Right lobe of liver (tissue), 6 donors: ENCODE measurements around the gene RPTOR. TPM values are rescaled to one million over a fixed set of nuclear protein-coding genes. Genes with fewer than 3 reads are reported as not detected.

Source experiments
- ATAC-seq, 4 donors: fragments of 200-7000 bp; cut with Tn5 transposase; one replicate each; pipeline ENCODE4 v1.9.1; 2020; ENCODE audit warnings: mild to moderate bottlenecking in 4 of 4, moderate library complexity in 4 of 4
- DNase-seq, 3 donors: peaks; one replicate each; pipeline ENCODE4 v3.0.0-alpha.2; 2020
- H3K27ac ChIP-seq, 3 donors: fragments of 200-600 bp; one replicate each; pipeline ENCODE4 v1.8.0; 2022
- H3K27me3 ChIP-seq, 2 donors: fragments of 200-600 bp; one replicate each; pipeline ENCODE4 v1.8.0; 2022
- H3K36me3 ChIP-seq, 4 donors: fragments of 200-600 bp; sonication (generic) in 1 of 4; one replicate each; pipeline versions ENCODE4 v1.5.1 to v1.8.0; 2017 to 2022; ENCODE audit warnings: control low read depth in 1 of 4
- H3K4me1 ChIP-seq, 4 donors: fragments of 200-600 bp; sonication (generic) in 1 of 4; one replicate each; pipeline versions ENCODE4 v1.5.1 to v1.8.0; 2017 to 2022; ENCODE audit warnings: control low read depth in 1 of 4
- H3K4me3 ChIP-seq, 3 donors: fragments of 200-600 bp; one replicate each; pipeline ENCODE4 v1.8.0; 2022
- H3K9me3 ChIP-seq, 4 donors: fragments of 200-600 bp; sonication (generic) in 1 of 4; one replicate each; pipeline versions ENCODE4 v1.5.1 to v1.8.0; 2017 to 2022; ENCODE audit warnings: control low read depth in 1 of 4
- POLR2A ChIP-seq: fragments of 450-650 bp; IDR thresholded peaks from one replicate; pipeline ENCODE4 v1.6.1; 2017; ENCODE audit warnings: antibody characterized with exemption, mild to moderate bottlenecking
- WGBS: methylation state at CpG from one replicate; pipeline ENCODE4 v1.1.6; 2018; ENCODE audit warnings: low coverage, low lambda C conversion rate; ENCODE audit not compliant: insufficient coverage; ENCODE audit errors: missing lambda C conversion rate; 5-methylcytosine and 5-hydroxymethylcytosine counted together
- intact Hi-C, 2 donors: fragments of 100-400 bp; cut with DNase I; formaldehyde crosslinking; loops; one replicate each; pipeline versions ENCODE4 v1.11.2 to v1.14.1; 2022
- total RNA-seq, 6 experiments: library from RNA; depleted of rRNA in 2 of 6; stranded (reverse); fragments of >200 nt in 2 of 6; fragmentation: NEBNext Ultra II Directional in 3 of 6; extraction: Animal tissue kit (Norgen Biotek cat#: 25700) in 3 of 6; gene quantifications; one replicate each; pipeline versions ENCODE4 v1.1.0 to v1.2.4, GENCODE V29; 2016 to 2023
- TF ChIP-seq, protein P1 (sequence below), 4 donors: fragments of 200-600 bp in 3 of 4; fragments of 450-650 bp in 1 of 4; IDR thresholded peaks; one replicate each; pipeline versions ENCODE4 v1.5.1 to v1.8.0; 2016 to 2022; ENCODE audit warnings: antibody characterized with exemption in 4 of 4, mild to moderate bottlenecking in 2 of 4
- donor health status: DM: no; HTN: yes; CAD: no.
- donor health status: DM: no; HTN: no; CAD: no.
- donor health status: DM: no; HTN: no; CAD: no.
- donor health status: DM: no; HTN: yes; CAD: no.
- donor health status: DM: no; HTN: yes; CAD: no.

Gene RPTOR
- total RNA-seq, 6 experiments from 2014 or later: 13.1 to 24.0 (median 15.5) TPM

DNA sequence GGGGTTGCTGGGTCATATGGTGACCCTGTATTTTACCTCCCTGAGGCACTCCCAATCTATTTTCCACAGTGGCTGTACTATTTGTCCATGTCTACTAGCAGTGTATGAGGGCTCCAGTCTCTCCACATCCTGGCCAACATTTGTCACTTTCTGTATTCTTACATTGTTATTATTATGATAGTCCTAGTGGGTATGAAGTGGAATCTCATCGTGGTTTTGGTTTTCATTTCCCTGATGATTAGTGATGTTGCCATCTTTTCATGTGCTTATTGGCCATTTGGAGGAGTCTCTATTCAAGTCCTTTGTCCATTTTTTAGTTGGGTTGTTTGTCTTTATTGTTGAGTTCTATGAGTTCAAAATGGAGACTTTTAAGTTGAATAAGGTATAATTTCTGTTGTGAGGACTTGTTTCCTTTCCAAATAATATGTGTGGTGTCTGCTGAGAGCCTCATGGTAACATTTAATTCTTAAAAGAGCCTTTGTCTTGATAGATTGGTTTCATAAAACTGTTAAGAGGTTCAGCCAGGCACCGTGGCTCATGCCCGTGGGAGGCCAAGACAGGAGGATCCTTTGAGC is 108.2 kb downstream of the RPTOR start:
- intact Hi-C loops: no loop called here
- no peaks in the 10 kb centered on the region for H3K9me3 ChIP-seq
- H3K36me3 ChIP-seq: no peaks in the 10 kb centered on the region
- no peaks in the 10 kb centered on the region for H3K4me1 ChIP-seq
- H3K4me3 ChIP-seq: no peak overlapping the region
- DNase-seq: no peak
- WGBS: 79% methylated on average over 3 of the region's 3 CpGs
- no peak for TF ChIP-seq POLR2A
- TF ChIP-seq, protein P1, sequence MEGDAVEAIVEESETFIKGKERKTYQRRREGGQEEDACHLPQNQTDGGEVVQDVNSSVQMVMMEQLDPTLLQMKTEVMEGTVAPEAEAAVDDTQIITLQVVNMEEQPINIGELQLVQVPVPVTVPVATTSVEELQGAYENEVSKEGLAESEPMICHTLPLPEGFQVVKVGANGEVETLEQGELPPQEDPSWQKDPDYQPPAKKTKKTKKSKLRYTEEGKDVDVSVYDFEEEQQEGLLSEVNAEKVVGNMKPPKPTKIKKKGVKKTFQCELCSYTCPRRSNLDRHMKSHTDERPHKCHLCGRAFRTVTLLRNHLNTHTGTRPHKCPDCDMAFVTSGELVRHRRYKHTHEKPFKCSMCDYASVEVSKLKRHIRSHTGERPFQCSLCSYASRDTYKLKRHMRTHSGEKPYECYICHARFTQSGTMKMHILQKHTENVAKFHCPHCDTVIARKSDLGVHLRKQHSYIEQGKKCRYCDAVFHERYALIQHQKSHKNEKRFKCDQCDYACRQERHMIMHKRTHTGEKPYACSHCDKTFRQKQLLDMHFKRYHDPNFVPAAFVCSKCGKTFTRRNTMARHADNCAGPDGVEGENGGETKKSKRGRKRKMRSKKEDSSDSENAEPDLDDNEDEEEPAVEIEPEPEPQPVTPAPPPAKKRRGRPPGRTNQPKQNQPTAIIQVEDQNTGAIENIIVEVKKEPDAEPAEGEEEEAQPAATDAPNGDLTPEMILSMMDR (IDR thresholded peaks at IDR 0.05): no peak
- no peak overlapping the region for H3K27ac ChIP-seq
- no peak for ATAC-seq
- no peaks in the 10 kb centered on the region for H3K27me3 ChIP-seq

- Histone ChIP-seq H3K4me3 (no peak overlapping the region), H3K9me3 (no peaks in the 10 kb centered on the region), H3K27ac (no peak overlapping the region), H3K4me1 (no peaks in the 10 kb centered on the region), H3K36me3 (no peaks in the 10 kb centered on the region), H3K27me3 (no peaks in the 10 kb centered on the region)
- intact Hi-C loops: no loop called here
- ATAC-seq: peak; percentile 49 to 82 (median 69)
- TF ChIP-seq, protein P1 (IDR thresholded peaks at IDR 0.05): no peak
- TF ChIP-seq POLR2A: no peak
- 63% methylated on average over 2 of the region's 6 CpGs for WGBS
- no peak for DNase-seq
Observed at GRCh38 chr17:80653856-80654255, 109.2 kb downstream of the RPTOR start.

DNA sequence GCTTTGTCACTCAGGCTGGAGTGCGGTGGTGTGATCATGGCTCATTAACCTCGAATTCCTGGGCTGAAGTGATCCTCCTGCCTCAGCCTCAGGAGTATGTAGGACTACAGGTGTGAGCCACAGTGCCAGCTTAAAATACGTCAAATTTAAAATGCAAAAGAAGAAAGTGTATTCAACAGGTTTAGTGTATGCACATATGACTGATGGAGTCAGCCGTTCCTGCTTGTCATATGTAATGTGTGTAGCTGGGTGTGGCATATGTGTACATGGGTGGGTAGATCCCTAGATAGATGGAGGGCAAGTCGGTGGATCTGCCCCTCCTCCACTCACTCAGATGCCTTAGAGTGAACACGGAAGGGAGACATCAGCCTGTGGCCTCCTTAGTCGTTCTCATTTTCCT is 111.0 kb downstream of the RPTOR start:
- H3K36me3 ChIP-seq: no peaks in the 10 kb centered on the region
- H3K27ac ChIP-seq: no peak overlapping the region
- 96% methylated on average over 5 of the region's 7 CpGs for WGBS
- no peak overlapping the region for H3K4me3 ChIP-seq
- intact Hi-C loops: no loop called here
- no peaks in the 10 kb centered on the region for H3K27me3 ChIP-seq
- H3K9me3 ChIP-seq: no peaks in the 10 kb centered on the region
- ATAC-seq (no peak), DNase-seq (no peak)
- TF ChIP-seq, protein P1 (IDR thresholded peaks at IDR 0.05): no peak
- no peak for TF ChIP-seq POLR2A
- no peaks in the 10 kb centered on the region for H3K4me1 ChIP-seq

GRCh38 chr17:80656590-80656989 is 112.0 kb downstream of the RPTOR start:
- no peak for TF ChIP-seq POLR2A
- TF ChIP-seq, protein P1 (IDR thresholded peaks at IDR 0.05): no peak
- Histone ChIP-seq H3K36me3 (no peaks in the 10 kb centered on the region), H3K9me3 (no peaks in the 10 kb centered on the region), H3K27ac (no peak overlapping the region), H3K27me3 (no peaks in the 10 kb centered on the region), H3K4me3 (no peak overlapping the region), H3K4me1 (no peaks in the 10 kb centered on the region)
- whole genome bisulfite sequencing: 86% methylated on average over 8 of the region's 8 CpGs
- no peak for ATAC-seq
- intact Hi-C loops: no loop called here
- no peak for DNase-seq

DNA sequence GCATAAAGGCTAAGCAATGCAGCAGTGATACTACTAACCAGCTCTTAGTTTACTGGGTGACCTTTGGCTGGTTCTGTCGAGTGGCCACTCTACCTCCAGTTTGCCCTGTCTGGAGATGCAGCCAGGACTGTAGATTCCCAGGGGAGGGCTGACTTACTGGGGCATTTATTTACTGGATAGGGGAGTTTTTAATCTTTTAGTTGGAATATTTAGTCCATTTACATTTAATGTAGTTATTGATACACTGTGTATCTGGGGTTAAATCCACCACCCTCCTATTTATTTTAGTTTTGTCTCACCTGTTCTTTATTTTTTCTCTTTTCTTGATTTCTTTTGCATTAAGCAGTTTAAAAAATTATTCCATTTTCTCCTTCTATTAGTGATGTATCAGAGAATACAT is 112.9 kb downstream of the RPTOR start:
- no peaks in the 10 kb centered on the region for H3K36me3 ChIP-seq
- H3K27ac ChIP-seq: no peak overlapping the region
- ATAC-seq (no peak), DNase-seq (no peak)
- H3K4me1 ChIP-seq: no peaks in the 10 kb centered on the region
- no peaks in the 10 kb centered on the region for H3K9me3 ChIP-seq
- no CpG with 5 or more reads among the region's 1 CpG for WGBS
- H3K27me3 ChIP-seq: no peaks in the 10 kb centered on the region
- TF ChIP-seq, protein P1 (IDR thresholded peaks at IDR 0.05): no peak
- TF ChIP-seq POLR2A: no peak
- H3K4me3 ChIP-seq: no peak overlapping the region
- intact Hi-C loops: no loop called here
